HG03457 (cell line): Measurements from ENCODE around the gene GJD3.

Source experiments
- ATAC-seq: cut with Tn5 transposase; IDR thresholded peaks from one replicate; pipeline ENCODE4 v1.9.1; 2021; ENCODE audit warnings: moderate number of reproducible peaks; ENCODE audit not compliant: unreplicated experiment

Gene GJD3

DNA sequence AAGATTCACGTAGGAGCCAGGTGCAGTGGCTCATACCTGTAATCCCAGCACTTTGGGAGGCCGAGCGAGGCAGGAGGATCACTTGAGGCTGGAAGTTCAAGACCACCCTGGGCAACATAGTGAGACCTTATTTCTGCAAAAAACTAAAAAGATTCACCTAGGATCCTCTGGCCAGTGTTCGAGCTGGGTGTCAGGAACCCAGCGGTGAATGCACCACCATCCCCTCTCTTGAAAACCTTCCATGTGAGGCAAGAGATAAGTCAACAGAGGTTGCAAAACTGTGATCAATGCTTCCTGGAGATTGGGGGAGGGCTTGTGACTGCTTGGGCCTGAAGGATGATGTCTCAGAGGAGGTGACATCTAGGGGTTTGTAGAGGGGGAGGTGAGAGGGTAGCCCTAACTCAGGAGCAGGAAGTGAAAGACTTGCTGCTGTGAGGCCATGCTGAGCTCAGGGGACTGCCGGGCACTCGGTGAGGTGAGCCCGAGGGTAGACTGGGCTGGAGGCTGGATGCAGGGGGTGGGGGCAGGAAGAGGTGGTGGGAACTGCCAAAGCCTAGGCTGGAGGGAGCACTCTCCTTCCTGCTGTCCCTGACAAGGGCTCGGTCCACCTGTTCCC, 11.7 kb downstream of the GJD3 start:
- ATAC-seq: no peak

GRCh38 chr17:40352237-40352778, 12.2 kb downstream of the GJD3 start:
- no peak for ATAC-seq

GRCh38 chr17:40351359-40352236, 12.9 kb downstream of the GJD3 start:
- no peak for ATAC-seq

DNA sequence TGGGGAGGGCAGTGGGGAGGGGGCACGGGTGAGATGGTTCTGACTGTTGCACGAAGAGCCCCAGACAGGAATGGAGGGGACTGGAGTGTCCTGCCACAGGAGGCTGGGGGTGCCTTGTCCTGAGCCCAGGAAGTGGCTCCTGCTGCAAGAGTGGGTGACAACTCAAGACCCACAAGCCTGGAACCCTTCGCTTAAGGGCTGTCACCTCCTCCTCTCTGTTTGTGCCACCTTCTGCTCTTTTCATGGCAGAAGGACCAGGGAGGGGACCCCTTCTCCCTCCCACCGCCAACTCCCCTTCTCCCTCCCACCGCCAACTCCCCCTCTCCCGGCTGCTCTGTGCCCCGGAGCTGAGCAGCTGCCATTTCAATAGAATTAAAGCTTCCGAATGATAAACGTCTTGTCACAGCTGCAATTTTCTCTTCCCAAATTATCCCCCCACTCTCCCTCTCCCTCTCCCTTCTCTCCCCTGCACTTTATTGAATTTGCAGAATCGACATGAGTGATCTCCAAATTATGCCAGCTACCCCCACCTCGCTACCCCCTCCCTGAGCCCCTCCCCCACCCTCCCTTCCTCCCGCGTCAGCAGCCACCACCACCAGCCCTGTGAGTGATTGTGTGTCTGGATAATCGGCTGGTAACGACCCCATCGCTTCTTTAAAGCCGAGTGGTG, 13.7 kb downstream of the GJD3 start:
- ATAC-seq: no peak

- ATAC-seq: no peak
These were observed 14.4 kb downstream of the GJD3 start for GRCh38 chr17:40349895-40350688.

- no peak for ATAC-seq
These were observed 15.1 kb downstream of the GJD3 start for GRCh38 chr17:40349477-40349894.

DNA sequence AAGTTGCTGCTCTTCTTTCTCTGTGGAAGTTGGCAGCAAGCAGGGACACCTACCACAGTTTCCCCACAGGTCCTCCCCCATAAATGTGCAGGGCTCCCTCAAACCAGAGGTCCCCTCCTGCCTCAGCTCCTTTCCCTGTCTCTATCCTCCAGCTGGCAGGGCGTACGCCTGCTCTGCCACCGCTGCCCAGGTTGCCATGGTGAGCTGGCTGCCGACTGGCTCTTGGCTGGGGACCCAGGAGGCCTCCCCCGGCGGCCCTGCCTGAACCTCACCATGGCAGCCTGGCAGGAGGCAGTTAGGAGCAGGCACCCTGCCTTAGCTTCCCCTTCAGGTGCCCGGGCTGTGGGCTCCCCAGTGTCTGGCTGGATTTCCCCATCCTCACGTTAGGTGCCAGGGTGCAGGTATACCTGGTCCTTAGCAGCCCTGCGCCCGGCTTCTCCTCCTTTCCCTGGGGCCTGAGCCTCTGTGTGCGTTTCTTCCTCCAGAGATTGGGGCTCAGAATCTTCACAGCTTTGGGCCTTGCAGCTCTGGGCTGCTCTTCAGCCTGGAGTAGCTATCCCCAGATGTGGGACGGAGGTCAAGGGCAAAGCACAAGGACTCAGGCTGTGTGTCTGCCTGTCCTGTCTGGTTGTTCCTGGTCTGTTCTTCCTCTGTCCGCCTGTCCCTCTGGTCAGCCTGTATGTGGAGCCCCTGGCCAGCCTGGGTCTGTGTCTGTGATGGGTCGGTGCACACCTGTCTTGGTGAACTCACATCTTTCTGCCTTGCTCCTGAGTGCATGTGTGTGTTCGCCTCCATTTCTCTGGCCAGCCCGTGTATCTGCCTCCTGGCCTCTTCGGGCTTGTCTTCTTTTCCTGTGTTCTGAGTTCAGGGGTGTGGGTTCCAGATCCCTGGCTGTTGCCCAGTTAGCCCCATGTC, 15.7 kb downstream of the GJD3 start:
- no peak for ATAC-seq

- ATAC-seq: no peak
These were observed 16.4 kb downstream of the GJD3 start for GRCh38 chr17:40348136-40348504.

DNA sequence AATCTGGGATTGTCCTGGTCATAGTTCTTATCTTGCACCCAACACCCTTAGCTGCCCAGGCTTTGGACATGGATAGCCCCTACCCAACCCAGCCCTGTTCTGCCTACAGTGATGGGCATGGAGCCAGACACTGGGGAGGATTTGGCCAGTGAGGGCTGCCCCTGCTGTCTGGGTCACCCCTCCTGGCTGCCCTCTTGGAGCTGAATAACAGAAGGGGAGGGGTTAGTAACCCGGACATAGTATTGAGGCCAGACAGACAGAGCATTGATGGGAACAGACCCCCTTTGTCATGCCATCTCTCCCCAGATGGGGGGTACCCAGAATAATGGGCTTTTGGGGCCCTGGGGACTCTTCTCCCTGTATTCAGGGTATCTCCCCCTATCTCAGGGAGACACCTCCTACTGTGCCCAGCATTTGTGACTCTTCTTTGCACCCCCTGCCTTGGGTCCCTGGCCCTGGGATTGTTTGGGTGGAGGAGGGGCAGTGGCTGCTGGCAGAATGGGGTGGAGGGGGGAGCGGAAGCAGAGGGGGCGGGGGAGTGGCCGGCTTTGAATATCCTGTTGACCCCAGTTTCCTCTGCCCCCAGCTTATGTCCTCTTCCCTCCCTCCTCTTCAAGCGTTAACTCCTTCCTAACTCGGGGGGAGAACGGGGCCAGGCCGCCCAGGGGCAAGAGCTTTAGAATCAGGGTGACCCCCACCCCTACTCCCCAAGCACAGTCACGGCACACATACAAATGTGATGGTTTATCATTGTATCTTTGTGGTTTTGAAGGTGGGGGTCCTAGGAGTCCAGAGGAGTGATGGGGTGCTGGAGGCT, 17.0 kb downstream of the GJD3 start:
- ATAC-seq: no peak

DNA sequence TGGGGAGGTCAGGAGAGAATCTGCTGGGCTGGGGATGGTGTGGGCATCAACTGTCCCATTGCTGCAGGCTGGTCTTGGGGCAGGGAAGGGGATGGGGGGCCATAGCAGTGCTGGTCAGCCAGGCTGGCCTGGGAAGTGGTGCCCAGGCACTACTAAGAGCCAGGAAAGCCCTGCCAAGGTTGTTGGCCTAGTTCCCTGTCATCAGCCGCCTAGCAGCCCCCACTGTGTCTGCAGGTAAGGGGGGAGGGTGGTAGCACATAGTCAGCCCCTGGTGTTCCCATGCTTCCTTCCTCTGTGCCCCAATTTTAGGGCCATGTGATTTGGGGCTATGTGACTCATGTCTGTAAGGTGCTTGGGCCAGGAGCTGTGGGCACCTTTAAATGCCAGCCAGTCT, 17.8 kb downstream of the GJD3 start:
- ATAC-seq: no peak

DNA sequence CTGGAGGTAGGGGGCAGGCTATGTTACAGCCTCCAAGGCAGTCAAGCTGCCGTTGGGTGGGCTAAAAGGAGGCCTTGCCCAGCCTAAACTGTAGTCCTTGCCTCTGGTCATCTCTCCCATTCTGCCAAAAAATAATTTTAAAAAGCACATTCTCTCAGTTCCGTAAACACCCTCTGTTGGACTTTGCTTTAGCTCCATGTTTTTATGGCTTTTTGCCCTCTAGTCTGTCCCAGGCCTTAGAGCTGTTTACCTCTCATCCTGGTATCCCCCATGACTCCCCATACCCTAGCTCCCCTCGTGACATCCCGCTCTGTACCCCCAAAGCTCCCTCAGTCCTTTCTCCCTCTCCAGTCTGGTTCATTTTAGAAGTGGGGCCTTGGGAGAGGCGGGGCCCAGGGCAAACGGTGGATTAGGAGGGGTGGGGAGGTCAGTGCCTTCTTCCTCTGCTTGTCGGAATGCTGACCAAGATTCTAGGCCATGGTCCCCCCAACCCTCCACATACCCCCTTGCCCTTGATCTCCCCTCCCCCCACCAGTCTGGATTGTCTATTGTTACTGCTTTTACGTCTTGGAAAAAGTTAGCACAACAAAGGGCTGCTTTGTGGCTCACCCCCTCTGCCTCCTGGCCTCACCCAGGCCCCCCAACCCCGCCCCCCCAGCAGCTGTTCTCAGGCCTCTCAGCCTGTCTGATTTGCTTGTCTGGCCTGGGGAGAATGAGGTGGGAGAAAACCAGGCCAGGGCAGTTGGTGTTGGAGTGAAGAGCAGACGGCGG, 18.4 kb downstream of the GJD3 start:
- no peak for ATAC-seq

GRCh38 chr17:40345161-40345993, 19.2 kb downstream of the GJD3 start:
- no peak for ATAC-seq

GRCh38 chr17:40344421-40345160, 19.9 kb downstream of the GJD3 start:
- ATAC-seq: no peak

DNA sequence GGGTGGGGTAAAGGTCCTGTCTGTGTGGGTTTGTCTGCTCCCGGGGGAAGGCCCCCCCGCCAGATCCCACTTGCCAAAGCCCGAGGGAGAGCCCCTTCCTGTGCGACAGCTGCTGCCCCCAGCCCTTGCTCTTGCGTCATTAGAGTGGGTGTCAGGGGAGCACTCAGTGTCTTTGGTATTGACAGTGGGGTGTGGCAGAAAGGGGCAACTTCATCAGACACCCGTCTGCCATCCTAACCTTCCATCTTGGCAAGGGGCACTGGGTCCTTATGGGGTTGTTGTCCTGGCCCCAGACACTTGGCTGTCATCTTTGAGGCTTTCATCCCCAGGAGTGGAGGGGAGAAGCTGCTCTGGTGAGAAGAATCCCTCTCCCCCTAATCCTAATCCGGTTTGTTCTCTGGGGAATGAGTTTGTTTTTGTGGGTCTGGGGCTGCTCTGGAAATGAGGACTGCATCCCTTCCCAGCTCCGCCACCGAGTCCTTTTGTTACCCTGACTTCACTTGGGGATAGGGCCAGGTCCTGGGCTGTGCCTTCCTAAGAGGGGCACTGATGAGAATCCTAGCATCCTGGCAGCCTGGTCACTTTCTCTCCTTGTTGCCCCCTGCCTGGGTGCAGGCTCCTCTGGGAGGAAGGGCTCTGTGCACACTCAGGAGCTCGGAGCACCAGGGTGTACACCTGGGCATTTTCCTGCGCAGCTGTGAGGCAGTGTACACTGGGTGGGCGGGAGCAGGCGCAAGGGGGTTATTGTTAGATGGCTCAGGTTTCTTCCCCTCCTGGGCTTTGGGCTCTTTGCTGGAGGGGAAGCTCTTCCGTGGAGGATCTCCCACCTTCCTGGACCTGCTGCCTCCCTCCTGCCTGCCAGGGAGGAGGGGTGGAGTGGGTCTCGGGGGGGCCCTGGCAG, 21.1 kb downstream of the GJD3 start:
- no peak for ATAC-seq

GRCh38 chr17:40342504-40343218, 21.9 kb downstream of the GJD3 start:
- no peak for ATAC-seq
